Measurements from ENCODE around the gene ATP8B4.
"Not testable (repeated sequence)": the region's sequence is repeated elsewhere in the genome, so short reads cannot be mapped to it uniquely, and the experiment has no call there.

The ATP8B4 gene

GRCh38 chr15:50098545-50098944, 20.5 kb downstream of the ATP8B4 start:
- H3K27ac ChIP-seq = no peak overlapping the region
- DNase-seq (ENCODE audit: low spot score) = no peak
- no peak overlapping the region for H3K4me3 ChIP-seq
- TF ChIP-seq, protein P1, sequence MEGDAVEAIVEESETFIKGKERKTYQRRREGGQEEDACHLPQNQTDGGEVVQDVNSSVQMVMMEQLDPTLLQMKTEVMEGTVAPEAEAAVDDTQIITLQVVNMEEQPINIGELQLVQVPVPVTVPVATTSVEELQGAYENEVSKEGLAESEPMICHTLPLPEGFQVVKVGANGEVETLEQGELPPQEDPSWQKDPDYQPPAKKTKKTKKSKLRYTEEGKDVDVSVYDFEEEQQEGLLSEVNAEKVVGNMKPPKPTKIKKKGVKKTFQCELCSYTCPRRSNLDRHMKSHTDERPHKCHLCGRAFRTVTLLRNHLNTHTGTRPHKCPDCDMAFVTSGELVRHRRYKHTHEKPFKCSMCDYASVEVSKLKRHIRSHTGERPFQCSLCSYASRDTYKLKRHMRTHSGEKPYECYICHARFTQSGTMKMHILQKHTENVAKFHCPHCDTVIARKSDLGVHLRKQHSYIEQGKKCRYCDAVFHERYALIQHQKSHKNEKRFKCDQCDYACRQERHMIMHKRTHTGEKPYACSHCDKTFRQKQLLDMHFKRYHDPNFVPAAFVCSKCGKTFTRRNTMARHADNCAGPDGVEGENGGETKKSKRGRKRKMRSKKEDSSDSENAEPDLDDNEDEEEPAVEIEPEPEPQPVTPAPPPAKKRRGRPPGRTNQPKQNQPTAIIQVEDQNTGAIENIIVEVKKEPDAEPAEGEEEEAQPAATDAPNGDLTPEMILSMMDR (IDR thresholded peaks at IDR 0.05) = no peak

DNA sequence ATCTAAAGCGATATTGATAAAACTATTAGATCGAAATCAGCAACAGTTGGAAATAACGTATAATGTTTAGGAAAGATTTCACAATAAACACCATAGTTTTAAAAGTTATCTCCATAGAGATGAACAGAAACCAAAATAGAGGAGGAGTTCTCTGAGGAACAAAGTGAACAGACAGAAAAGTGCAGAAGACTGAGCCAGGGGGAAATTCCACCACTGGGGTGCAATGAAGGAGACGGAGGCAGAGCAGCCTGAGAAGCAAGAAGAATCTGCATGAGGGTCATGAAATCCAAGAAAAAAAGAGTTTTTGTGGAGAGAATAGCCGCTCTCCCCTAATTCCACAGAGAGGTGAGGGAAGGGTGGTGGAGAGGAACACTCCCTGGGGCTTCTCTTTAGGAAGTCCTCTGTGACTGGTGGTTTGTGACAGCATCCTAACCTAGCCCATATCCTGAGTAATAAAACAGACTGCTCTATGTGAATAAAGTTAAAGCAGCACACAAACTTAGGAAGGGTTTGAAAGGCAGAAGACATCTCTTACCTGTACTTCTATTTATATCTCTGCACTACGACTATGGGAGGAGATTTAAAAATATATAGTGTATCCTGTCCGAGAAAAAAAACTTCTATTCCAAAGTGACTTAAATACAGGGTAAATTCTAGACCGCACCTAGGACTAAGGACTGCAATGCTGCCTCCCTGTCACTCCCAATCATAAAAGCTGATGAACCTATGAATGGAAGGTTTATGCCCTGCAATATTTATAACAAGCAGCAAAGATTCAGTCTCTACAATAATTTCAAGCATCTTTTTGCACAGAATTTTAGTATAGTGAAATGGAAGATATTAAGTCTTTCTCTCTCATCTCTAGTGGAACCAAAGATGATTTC, 22.9 kb downstream of the ATP8B4 start:
- no peak overlapping the region for H3K4me3 ChIP-seq
- no peak for DNase-seq (ENCODE audit: low spot score)
- TF ChIP-seq, protein P1 (IDR thresholded peaks at IDR 0.05) = no peak
- no peak overlapping the region for H3K27ac ChIP-seq

- not testable (repeated sequence) for DNase-seq (ENCODE audit: low spot score); H3K27ac ChIP-seq; H3K4me3 ChIP-seq
These were observed 29.6 kb downstream of the ATP8B4 start for GRCh38 chr15:50089386-50089785.

GRCh38 chr15:50084932-50085331, 34.1 kb downstream of the ATP8B4 start:
- Histone ChIP-seq H3K4me3 (no peak overlapping the region), H3K27ac (no peak overlapping the region)
- TF ChIP-seq, protein P1 (IDR thresholded peaks at IDR 0.05) = no peak
- DNase-seq (ENCODE audit: low spot score) = no peak

DNA sequence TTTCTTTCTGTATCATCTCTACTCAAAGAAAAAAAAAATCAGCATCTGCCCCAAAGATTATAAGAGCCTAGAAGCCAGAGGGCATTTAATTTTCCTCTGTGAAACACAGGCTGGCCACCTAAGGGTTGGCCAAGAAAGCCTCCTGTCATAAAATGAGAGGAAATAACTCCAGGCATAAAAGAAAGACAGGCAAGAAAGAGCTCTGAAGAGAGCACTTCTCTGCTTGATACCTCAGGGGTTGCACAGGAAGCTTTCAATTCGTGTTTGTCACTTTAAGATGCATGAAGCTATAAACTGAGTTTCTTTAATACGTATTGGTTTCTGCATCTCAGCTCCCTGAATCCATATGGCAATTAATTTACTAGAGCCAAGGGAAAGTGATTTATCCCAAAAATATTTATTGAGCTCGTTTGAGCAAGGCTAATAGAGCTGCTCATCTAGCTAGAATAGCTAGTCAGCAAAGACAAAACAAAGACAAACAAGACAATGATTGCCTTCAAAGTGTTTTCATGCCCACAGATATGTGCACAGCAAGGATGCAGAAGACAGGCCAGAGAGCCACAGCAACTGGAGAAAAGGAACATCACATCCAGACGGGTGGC, 35.5 kb downstream of the ATP8B4 start:
- no peak overlapping the region for H3K4me3 ChIP-seq
- no peak for DNase-seq (ENCODE audit: low spot score)
- TF ChIP-seq, protein P1 (IDR thresholded peaks at IDR 0.05) = no peak

GRCh38 chr15:50082066-50082465, 37.0 kb downstream of the ATP8B4 start:
- TF ChIP-seq, protein P1 (IDR thresholded peaks at IDR 0.05) = no peak
- no peak for DNase-seq (ENCODE audit: low spot score)
- no peak overlapping the region for H3K4me3 ChIP-seq
- no peak overlapping the region for H3K27ac ChIP-seq

More for the DNA sequence above, 35.5 kb downstream of the ATP8B4 start:
- H3K27ac ChIP-seq = no peak overlapping the region

GRCh38 chr15:50077651-50078050, 41.4 kb downstream of the ATP8B4 start:
- Histone ChIP-seq H3K4me3 (no peak overlapping the region), H3K27ac (no peak overlapping the region)
- no peak for DNase-seq (ENCODE audit: low spot score)
- TF ChIP-seq, protein P1 (IDR thresholded peaks at IDR 0.05) = no peak

Measured in coronary artery (tissue), 2 donors.